Measurements from ENCODE around the gene STAB1.

STAB1 gene

DNA sequence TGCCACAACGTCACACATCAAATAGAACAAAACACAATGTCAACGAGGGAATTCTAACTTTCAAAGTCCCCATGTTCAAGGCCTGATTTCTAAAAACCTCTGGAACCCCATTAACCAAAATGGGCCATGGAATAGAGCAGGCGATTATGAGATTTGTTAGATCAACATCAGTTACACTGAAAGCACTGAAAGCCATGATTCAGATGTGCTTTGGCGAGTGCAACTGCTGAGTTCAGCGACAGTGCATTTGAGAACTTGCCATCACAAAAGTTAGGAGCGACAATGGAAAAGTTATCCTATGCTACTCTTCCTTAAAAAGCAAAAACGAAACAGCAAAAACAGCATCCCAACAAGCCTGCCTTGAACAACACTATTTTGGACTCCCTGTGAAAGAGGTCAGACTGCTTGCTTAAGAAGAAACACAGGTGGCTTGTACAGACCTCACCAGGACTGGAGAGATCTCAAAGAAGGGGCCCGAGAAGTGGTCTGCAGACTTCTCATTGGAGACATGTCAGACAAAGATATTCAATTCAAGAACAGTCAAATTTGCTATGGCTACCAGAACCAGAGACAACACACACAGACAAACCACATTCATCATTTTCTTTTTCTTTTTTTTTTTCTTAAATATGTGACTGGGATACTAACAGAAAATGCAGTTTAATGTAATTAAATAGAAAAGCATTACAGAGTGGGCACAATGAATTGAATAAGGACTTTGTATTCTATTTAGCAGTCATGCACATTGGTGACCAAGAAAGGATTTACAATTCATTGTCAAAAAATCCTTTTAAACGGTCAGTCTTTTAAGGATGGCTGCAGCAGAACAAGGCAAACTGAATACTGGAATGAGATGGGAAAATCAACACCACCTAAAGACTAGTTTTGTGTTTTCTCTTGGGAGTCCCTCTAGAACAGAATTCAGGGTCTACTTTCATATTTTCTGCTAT, 62.1 kb downstream of the STAB1 start:
- in situ Hi-C loops (cut with MboI; ENCODE audit: low pct_unique_long_range_greater_than_20kb, low sequenced_read_pairs, unreplicated experiment) = no loop called here
- DNase-seq (ENCODE audit: low spot score) = no peak
- TF ChIP-seq, protein P1, sequence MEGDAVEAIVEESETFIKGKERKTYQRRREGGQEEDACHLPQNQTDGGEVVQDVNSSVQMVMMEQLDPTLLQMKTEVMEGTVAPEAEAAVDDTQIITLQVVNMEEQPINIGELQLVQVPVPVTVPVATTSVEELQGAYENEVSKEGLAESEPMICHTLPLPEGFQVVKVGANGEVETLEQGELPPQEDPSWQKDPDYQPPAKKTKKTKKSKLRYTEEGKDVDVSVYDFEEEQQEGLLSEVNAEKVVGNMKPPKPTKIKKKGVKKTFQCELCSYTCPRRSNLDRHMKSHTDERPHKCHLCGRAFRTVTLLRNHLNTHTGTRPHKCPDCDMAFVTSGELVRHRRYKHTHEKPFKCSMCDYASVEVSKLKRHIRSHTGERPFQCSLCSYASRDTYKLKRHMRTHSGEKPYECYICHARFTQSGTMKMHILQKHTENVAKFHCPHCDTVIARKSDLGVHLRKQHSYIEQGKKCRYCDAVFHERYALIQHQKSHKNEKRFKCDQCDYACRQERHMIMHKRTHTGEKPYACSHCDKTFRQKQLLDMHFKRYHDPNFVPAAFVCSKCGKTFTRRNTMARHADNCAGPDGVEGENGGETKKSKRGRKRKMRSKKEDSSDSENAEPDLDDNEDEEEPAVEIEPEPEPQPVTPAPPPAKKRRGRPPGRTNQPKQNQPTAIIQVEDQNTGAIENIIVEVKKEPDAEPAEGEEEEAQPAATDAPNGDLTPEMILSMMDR (IDR thresholded peaks at IDR 0.05; ENCODE audit: extremely low read depth, insufficient read depth, missing control alignments) = no peak

DNA sequence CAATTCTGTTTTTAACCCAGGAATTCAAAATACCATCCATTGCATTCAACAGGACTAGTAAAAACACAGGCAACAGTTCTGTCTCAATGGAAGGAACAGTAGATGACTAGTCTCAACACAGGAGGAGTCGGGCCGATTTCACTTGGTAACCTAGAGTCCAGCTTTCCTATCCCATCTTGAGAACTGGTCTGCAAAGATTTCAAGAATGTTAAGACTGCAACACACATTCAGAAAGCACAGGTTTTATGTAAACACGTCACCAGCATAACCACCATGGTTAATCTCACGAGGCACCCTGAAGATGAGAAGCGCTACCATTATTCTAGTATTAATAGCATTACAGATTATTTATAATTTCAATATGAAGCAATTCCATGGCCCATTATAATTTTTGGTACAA, 63.3 kb downstream of the STAB1 start:
- in situ Hi-C loops (cut with MboI; ENCODE audit: low pct_unique_long_range_greater_than_20kb, low sequenced_read_pairs, unreplicated experiment) = no loop called here
- no peak for DNase-seq (ENCODE audit: low spot score)
- TF ChIP-seq, protein P1 (IDR thresholded peaks at IDR 0.05; ENCODE audit: extremely low read depth, insufficient read depth, missing control alignments) = no peak

DNA sequence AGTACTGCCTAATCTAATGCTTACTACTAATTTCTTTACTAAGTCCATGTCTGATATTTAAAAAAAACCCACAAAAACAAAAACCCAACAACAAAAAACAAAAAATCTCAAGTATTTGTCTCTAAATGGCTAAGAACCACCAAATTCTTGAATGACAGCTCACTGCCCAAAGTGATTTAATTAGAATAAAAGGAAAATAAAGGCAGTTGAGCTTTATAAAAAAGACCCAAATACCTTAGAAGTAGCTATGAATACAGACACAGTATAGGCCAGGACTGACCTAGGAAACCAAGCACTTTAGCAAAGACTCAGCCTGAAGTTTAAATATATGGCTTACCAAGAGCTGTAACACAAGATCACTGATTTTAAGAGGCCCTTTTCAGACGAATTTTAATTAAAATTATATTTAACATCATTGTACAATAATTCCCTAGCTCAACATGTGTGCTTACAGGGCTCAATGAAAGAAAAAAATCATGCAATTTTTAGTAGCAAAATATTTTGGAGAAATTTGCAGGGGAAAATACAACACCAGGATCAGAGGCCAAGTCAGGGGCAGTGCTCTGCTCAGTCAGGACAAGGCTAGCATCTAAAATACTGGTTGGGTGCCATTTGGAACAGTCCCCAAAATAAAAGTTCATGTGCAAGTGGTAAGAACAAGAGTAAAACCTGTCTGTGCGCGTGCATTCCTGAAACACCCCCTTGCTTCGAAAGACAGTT, 66.0 kb downstream of the STAB1 start:
- TF ChIP-seq, protein P1 (IDR thresholded peaks at IDR 0.05; ENCODE audit: extremely low read depth, insufficient read depth, missing control alignments) = no peak
- in situ Hi-C loops (cut with MboI; ENCODE audit: low pct_unique_long_range_greater_than_20kb, low sequenced_read_pairs, unreplicated experiment) = no loop called here

DNA sequence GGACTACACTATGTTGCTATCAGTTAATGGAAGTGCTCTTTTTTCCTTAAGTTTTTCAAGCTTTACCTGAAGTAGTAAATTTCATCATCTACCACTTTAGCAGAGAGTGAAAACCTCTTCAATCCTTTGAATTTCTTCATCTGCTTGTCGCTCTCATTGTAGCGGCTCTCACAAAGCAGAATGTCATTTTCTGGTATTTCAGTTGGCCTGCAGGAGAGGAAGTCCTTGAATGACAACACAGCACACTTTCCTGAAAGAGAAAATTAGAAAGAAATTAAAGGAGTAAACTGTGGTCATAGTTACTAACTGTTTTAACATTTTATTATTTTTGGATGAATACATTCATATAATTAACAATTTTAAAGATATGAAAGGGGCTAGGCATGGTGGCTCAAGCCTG, 68.8 kb downstream of the STAB1 start:
- DNase-seq (ENCODE audit: low spot score) = no peak
- in situ Hi-C loops (cut with MboI; ENCODE audit: low pct_unique_long_range_greater_than_20kb, low sequenced_read_pairs, unreplicated experiment) = no loop called here
- TF ChIP-seq, protein P1 (IDR thresholded peaks at IDR 0.05; ENCODE audit: extremely low read depth, insufficient read depth, missing control alignments) = no peak

More for the DNA sequence above, 66.0 kb downstream of the STAB1 start:
- DNase-seq (ENCODE audit: low spot score) = no peak

DNA sequence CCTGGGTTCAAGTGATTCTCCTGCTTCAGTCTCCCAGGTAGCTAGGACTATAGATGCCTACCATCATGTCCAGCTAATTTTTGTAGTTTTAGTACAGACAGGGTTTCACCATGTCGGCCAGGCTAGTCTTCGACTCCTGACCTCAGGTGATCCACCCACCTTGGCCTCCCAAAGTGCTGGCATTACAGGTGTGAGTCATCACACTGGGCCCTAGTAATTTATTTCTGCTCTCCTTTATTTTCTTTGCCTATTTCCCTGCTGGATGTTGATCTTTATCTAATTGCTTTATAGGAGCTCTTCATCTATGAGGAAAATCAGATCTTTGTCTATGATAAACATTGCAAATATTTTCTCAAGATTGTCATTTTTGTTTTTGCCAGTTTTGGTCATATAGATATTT, 72.9 kb downstream of the STAB1 start:
- no peak for DNase-seq (ENCODE audit: low spot score)
- in situ Hi-C loops (cut with MboI; ENCODE audit: low pct_unique_long_range_greater_than_20kb, low sequenced_read_pairs, unreplicated experiment) = no loop called here
- TF ChIP-seq, protein P1 (IDR thresholded peaks at IDR 0.05; ENCODE audit: extremely low read depth, insufficient read depth, missing control alignments) = no peak

DNA sequence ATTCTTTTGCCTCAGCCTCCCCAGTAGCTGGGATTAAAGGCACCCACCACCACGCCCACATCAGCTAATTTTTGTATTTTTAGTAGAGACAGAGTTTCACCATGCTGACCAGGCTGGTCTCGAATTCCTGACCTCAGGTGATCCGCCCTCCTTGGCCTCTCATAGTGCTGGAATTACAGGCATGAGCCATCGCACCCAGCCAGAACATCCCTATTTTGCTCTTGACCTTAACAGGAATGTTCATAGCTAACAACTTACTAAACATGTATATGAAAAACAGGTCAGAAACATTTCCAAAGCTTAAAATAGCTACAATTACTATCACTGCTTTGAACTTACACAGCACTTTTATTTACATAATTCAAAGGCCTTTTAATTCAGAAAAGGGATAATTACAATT, 74.9 kb downstream of the STAB1 start:
- TF ChIP-seq, protein P1 (IDR thresholded peaks at IDR 0.05; ENCODE audit: extremely low read depth, insufficient read depth, missing control alignments) = no peak
- no peak for DNase-seq (ENCODE audit: low spot score)
- in situ Hi-C loops (cut with MboI; ENCODE audit: low pct_unique_long_range_greater_than_20kb, low sequenced_read_pairs, unreplicated experiment) = no loop called here
